ENCODE measurements around the gene GOLGA8H.
"Not testable (repeated sequence)": the region's sequence is repeated elsewhere in the genome, so short reads cannot be mapped to it uniquely, and the experiment has no call there.

GOLGA8H gene, protein sequence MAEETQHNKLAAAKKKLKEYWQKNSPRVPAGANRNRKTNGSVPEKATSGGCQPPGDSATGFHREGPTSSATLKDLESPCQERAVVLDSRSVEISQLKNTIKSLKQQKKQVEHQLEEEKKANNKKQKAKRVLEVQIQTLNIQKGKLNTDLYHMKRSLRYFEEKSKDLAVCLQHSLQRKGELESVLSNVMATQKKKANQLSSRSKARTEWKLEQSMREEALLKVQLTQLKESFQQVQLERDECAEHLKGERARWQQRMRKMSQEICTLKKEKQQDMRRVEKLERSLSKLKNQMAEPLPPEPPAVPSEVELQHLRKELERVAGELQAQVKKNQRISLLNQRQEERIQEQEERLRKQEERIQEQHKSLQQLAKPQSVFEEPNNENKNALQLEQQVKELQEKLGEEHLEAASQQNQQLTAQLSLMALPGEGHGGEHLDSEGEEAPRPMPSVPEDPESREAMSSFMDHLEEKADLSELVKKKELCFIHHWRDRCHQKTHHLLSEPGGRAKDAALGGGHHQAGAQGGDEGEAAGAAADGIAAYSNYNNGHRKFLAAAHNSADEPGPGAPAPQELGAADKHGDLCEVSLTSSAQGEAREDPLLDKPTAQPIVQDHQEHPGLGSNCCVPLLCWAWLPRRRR

DNA sequence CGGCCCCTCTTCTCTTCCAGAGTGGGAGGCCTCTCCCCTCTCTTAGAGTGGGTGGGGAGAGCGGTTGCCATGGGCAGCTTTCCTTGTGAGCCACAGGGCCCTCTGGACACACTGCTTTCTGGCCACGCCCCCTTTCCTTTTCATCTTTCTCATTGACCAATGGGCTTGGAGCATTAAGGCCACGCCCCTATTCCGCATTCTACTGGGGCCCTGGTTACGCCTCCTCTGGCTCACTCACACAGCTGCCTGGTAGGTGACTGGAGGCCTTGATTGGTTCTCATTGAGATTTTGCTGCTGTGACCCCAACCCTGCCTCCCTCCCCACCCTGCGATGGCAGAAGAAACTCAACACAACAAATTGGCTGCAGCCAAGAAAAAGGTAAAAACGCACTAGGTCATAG, at the start of gene GOLGA8H:
GOLGA8H (plus strand) TSS at position 233 of the 400 bp plus-strand sequence; CDS start at position 331, 98 bp downstream.
- in situ Hi-C loops (cut with MboI; ENCODE audit: low sequenced_read_pairs) = not testable (repeated sequence)

GRCh38 chr15:30566949-30567348, 36.9 kb upstream of the GOLGA8H start:
- in situ Hi-C loops (cut with MboI; ENCODE audit: low sequenced_read_pairs) = not testable (repeated sequence)

GRCh38 chr15:30573012-30573491, 30.8 kb upstream of the GOLGA8H start:
- in situ Hi-C loops (cut with MboI; ENCODE audit: low sequenced_read_pairs) = not testable (repeated sequence)

- in situ Hi-C loops (cut with MboI; ENCODE audit: low sequenced_read_pairs) = not testable (repeated sequence)
Observed at GRCh38 chr15:30579394-30579970, 24.3 kb upstream of the GOLGA8H start.

- in situ Hi-C loops (cut with MboI; ENCODE audit: low sequenced_read_pairs) = not testable (repeated sequence)
Observed at GRCh38 chr15:30580716-30581115, 23.1 kb upstream of the GOLGA8H start.

DNA sequence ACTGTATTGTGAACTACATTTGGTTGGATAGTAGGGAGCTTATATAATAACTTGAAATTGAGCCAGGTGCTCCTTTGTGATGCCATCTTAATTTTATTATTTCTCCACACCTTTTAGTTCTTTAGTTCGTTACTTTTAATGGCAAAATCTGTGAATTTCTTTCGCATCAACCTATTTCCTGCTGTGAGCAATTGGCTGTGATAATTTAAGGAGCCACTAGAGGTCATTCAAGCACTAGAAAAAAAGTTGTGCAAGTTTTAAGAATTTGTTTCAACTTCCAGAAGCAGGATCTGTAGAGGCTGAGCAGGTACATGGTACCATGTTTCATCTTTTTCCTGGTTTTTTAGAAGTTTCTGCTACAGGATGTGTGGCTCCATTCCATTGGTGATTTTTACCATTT, 4.9 kb upstream of the GOLGA8H start:
- in situ Hi-C loops (cut with MboI; ENCODE audit: low sequenced_read_pairs) = not testable (repeated sequence)

DNA sequence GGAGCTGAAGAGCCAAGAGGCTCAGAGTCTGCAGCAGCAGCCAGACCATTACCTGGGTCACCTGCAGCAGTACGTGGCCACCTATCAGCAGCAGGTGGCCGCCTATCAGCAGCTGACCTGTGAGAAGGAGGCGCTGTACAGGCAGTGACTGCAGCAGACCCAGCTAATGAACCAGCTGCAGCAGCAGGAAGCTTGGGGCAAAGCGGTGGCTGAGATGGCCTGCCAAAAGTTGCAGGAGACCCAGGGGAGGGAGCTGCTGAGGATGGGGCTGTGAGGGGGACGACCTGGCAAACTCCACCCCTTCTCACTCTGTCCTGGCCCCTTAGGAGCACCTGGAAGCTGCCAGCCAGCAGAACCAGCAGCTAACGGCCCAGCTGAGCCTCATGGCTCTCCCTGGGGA, 8.4 kb downstream of the GOLGA8H start:
- in situ Hi-C loops (cut with MboI; ENCODE audit: low sequenced_read_pairs) = not testable (repeated sequence)

DNA sequence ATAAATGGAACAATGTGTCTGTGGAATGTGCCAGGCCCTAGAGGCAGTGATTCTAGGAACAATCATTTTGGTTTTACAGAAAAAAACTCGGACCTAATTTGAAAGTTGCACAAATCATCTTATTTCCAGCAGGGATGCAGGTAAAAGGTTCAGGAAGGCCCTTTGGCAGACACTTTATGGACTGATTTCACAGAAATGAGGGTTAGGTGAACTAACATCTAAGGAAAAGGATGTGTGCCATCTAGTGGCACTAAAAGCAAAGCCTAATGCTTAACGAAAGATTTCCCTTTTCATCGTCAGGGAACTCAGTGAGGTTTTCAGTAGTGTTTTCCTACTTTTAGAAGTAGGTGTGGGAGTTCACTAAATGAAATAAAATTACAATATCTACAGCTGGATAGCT, 17.5 kb downstream of the GOLGA8H start:
- in situ Hi-C loops (cut with MboI; ENCODE audit: low sequenced_read_pairs) = not testable (repeated sequence)

GRCh38 chr15:30625436-30626193, 21.8 kb downstream of the GOLGA8H start, which contains the start of gene ARHGAP11B:
Gene ARHGAP11B, plus strand, starts transcription at chr15:30626128.
- in situ Hi-C loops (cut with MboI; ENCODE audit: low sequenced_read_pairs) = not testable (repeated sequence)

- in situ Hi-C loops (cut with MboI; ENCODE audit: low sequenced_read_pairs) = not testable (repeated sequence)
Observed at GRCh38 chr15:30626194-30626565, 22.4 kb downstream of the GOLGA8H start.

DNA sequence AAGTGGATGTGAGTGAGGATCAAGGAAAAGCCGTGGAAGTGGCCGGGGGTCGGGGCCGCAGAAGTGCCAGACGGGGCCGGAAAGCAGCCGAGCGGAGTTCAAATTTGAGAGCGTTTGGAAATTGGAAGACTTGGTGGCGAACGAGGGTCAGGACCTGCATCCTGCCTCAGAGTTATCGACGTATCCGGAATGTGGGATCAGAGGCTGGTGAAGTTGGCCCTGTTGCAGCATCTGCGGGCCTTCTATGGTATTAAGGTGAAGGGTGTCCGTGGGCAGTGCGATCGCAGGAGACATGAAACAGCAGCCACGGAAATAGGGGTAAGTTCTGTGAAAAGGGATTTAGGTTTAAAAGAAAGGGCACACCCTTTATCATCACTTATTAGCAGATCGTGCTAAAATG, 22.8 kb downstream of the GOLGA8H start:
- in situ Hi-C loops (cut with MboI; ENCODE audit: low sequenced_read_pairs) = not testable (repeated sequence)

- in situ Hi-C loops (cut with MboI; ENCODE audit: low sequenced_read_pairs) = no loop called here
Observed at GRCh38 chr15:30650012-30650929, 46.4 kb downstream of the GOLGA8H start.

GRCh38 chr15:30661154-30661553, 57.3 kb downstream of the GOLGA8H start:
- in situ Hi-C loops (cut with MboI; ENCODE audit: low sequenced_read_pairs) = not testable (repeated sequence)

Measured in HL-60/S4 (cell line).